ENCODE data around the gene TMEM258. TPM values are rescaled to one million over a fixed set of nuclear protein-coding genes. Genes with fewer than 3 reads are reported as not detected.

The TMEM258 gene
- total and polyA plus RNA-seq, 9 of the 15 experiments (the other 6 are each of a cell fraction or from before 2014, with no cell fraction given) = 97.2 to 856 (median 231) TPM

DNA sequence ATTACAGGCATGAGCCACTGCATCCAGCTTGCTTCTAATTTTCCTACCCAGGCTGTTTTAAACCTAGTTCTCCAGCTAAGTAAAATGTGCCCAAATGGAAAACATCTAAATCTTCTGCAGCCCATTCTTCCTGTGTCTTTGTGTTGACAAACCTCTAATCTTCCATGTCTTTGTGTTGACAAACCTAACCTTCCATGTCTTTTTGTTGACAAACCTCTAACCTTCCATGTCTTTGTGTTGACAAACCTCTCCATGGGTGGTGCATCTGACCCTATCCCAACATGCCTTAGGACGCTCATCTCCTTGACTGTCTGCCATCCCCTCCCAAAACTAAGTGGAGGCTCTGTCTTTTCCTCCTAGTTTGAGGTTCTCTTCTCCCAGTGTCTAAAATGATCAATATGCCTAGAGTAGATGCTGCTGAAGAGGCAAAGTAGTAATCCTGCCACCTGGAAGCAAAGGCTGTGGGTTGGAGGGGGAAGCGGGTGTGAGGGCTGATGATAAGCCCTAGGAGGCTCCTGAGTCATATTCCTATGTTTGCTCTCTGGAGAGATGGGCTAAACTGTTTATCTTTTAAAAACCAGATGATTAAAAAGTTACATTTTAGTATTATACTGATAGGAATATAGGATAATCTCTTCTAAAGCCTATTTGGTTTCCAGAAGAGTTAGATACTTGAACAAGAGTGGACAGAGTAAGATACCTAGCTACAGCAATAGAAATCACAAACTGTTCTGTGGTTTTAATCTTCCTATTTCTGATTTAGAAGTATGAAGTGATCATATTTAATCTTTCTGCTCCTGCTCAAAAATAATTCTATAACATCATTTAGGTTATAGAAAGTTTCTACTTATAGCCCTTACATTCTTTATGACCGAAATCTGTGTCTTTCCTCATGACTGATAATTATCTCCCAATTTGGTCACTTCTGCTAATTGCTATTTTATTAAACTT lies 8.2 kb upstream of the TMEM258 start (continued):
- TF ChIP-seq, protein P1, sequence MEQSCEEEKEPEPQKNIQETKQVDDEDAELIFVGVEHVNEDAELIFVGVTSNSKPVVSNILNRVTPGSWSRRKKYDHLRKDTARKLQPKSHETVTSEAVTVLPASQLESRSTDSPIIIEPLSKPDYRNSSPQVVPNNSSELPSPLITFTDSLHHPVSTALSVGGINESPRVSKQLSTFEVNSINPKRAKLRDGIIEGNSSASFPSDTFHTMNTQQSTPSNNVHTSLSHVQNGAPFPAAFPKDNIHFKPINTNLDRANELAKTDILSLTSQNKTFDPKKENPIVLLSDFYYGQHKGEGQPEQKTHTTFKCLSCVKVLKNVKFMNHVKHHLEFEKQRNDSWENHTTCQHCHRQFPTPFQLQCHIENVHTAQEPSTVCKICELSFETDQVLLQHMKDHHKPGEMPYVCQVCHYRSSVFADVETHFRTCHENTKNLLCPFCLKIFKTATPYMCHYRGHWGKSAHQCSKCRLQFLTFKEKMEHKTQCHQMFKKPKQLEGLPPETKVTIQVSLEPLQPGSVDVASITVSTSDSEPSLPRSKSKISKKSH (CRISPR knock-in tag; IDR thresholded peaks at IDR 0.05) = no peak
- TF ChIP-seq SUPT5H (IDR thresholded peaks at IDR 0.05) (peak; percentile 45; the same call in 1 of the 2 replicates), MAZ (CRISPR knock-in tag; conservative IDR thresholded peaks at IDR 0.05 in 1 of 2, IDR thresholded peaks at IDR 0.05 in 1 of 2) (peak; percentile 21 to 34; a peak in 1 of 4 replicates), HNRNPUL1 (IDR thresholded peaks at IDR 0.05; ENCODE audit: low read length) (no peak), FOS (IDR thresholded peaks at IDR 0.05; ENCODE audit: extremely low read depth, insufficient read length) (no peak), ZZZ3 (IDR thresholded peaks at IDR 0.05) (no peak), CHD1 (IDR thresholded peaks at IDR 0.05; ENCODE audit: low read length) (no peak), SIN3A (IDR thresholded peaks at IDR 0.05; ENCODE audit: borderline replicate concordance in 2 of 2, control insufficient read depth in 1 of 2, low read depth in 2 of 2, low read length in 2 of 2) (no peak), KAT8 (IDR thresholded peaks at IDR 0.05; ENCODE audit: low read depth) (no peak), KAT7 (CRISPR knock-in tag; IDR thresholded peaks at IDR 0.05; ENCODE audit: borderline replicate concordance) (peak; percentile 36; the same call in 1 of the 2 replicates), MIER1 (IDR thresholded peaks at IDR 0.05; ENCODE audit: low read depth) (no peak), ZNF3 (CRISPR knock-in tag; IDR thresholded peaks at IDR 0.05) (no peak), ZNF280A (IDR thresholded peaks at IDR 0.05; ENCODE audit: low read depth, partially characterized antibody) (no peak), HDAC2 (IDR thresholded peaks at IDR 0.05) (peak; percentile 72), ZKSCAN3 (CRISPR knock-in tag; IDR thresholded peaks at IDR 0.05) (no peak), ZNF184 (CRISPR knock-in tag; IDR thresholded peaks at IDR 0.05) (no peak), FOXA1 (IDR thresholded peaks at IDR 0.05; ENCODE audit: borderline replicate concordance) (no peak; the same call in 1 of the 2 replicates), DPF2 (IDR thresholded peaks at IDR 0.05) (peak; percentile 98), RBM22 (IDR thresholded peaks at IDR 0.05; ENCODE audit: low read depth, low read length, poor library complexity, severe bottlenecking) (no peak), POLR3G (IDR thresholded peaks at IDR 0.05; ENCODE audit: extremely low read depth, insufficient read length, insufficient replicate concordance) (no peak), POLR2A (conservative IDR thresholded peaks at IDR 0.05) (peak; percentile 75)
- TF ChIP-seq, protein P2, sequence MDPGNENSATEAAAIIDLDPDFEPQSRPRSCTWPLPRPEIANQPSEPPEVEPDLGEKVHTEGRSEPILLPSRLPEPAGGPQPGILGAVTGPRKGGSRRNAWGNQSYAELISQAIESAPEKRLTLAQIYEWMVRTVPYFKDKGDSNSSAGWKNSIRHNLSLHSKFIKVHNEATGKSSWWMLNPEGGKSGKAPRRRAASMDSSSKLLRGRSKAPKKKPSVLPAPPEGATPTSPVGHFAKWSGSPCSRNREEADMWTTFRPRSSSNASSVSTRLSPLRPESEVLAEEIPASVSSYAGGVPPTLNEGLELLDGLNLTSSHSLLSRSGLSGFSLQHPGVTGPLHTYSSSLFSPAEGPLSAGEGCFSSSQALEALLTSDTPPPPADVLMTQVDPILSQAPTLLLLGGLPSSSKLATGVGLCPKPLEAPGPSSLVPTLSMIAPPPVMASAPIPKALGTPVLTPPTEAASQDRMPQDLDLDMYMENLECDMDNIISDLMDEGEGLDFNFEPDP (CRISPR knock-in tag; IDR thresholded peaks at IDR 0.05) = no peak
- TF ChIP-seq, protein P3, sequence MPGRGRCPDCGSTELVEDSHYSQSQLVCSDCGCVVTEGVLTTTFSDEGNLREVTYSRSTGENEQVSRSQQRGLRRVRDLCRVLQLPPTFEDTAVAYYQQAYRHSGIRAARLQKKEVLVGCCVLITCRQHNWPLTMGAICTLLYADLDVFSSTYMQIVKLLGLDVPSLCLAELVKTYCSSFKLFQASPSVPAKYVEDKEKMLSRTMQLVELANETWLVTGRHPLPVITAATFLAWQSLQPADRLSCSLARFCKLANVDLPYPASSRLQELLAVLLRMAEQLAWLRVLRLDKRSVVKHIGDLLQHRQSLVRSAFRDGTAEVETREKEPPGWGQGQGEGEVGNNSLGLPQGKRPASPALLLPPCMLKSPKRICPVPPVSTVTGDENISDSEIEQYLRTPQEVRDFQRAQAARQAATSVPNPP (IDR thresholded peaks at IDR 0.05; ENCODE audit: borderline replicate concordance, insufficient read depth, insufficient read length) = no peak

Measured in K562 (cell line).